GM12878 (cell line): ENCODE results near the gene DLG1. TPM values are rescaled to one million over a fixed set of nuclear protein-coding genes. Genes with fewer than 3 reads are reported as not detected.
"Not testable (repeated sequence)": the region's sequence is repeated elsewhere in the genome, so short reads cannot be mapped to it uniquely, and the experiment has no call there.

Experiments
- ATAC-seq: fragments of 200-7000 bp; cut with Tn5 transposase; 3 replicates; pipeline ENCODE4 v1.9.1; 2020; ENCODE audit warnings: mild to moderate bottlenecking, moderate library complexity
- BruUV-seq: library from RNA; stranded (reverse); fragments of 400-500 nt; replicated peaks from 2 replicates; lab custom pipeline; 2021; lab: Mats Ljungman, UMichigan
- CTCF ChIA-PET: fragments of 300-600 bp; sonication (Branson Sonifier 250); formaldehyde crosslinking; extraction: SDS; loops from one replicate; lab custom pipeline; 2021; ENCODE audit warnings: inconsistent platforms; lab: Yijun Ruan, JAX
- POLR2A ChIA-PET: fragments of 350-600 bp; formaldehyde crosslinking; extraction: SDS; loops from one replicate; lab custom pipeline; 2021; ENCODE audit warnings: inconsistent platforms; lab: Charles Lee
- RAD21 ChIA-PET: fragments of 300-600 bp; sonication (Branson Sonifier 250); formaldehyde crosslinking; loops from one replicate; lab custom pipeline; 2023; ENCODE audit warnings: antibody characterized with exemption; ENCODE audit not compliant: unreplicated experiment; lab: Charles Lee
- SMC1A ChIA-PET: fragments of 300-600 bp; sonication (Branson Sonifier 250); formaldehyde crosslinking; loops from one replicate; lab custom pipeline; 2023; ENCODE audit not compliant: unreplicated experiment, uncharacterized antibody; lab: Charles Lee
- DNase-seq: peaks from one replicate; pipeline ENCODE4 v3.0.0-alpha.2; 2011; ENCODE audit warnings: low read depth, low spot score
- FAIRE-seq: peaks from 3 replicates; lab custom pipeline; 2011; peaks lifted over from hg19 to GRCh38; lab: Jason Lieb, UNC
- H2AFZ ChIP-seq: 2 replicates; pipeline ENCODE4 v1.6.0; 2011; ENCODE audit warnings: low read depth, low read length, control low read depth; ENCODE audit not compliant: control insufficient read depth
- H3K27ac ChIP-seq: 2 replicates; pipeline ENCODE4 v1.5.1; 2011; ENCODE audit warnings: control low read depth; ENCODE audit not compliant: control insufficient read depth, insufficient read depth
- H3K27me3 ChIP-seq, 2 experiments: replicated peaks in 1 of 2; 2 replicates each; pipeline versions ENCODE4 v1.6.0 to v1.6.1; 2011; ENCODE audit warnings: low read length in 1 of 2; ENCODE audit not compliant: control insufficient read depth in 2 of 2, insufficient read depth in 2 of 2
- H3K36me3 ChIP-seq, 2 experiments: 2 replicates each; pipeline ENCODE4 v1.5.1; 2011; ENCODE audit warnings: low read length in 1 of 2; ENCODE audit not compliant: control insufficient read depth in 2 of 2, insufficient read depth in 2 of 2
- H3K4me1 ChIP-seq: 2 replicates; pipeline ENCODE4 v1.6.1; 2011; ENCODE audit warnings: mild to moderate bottlenecking, low read length, moderate library complexity, mixed read lengths; ENCODE audit not compliant: control insufficient read depth, insufficient read depth
- H3K4me2 ChIP-seq: 2 replicates; pipeline ENCODE4 v1.6.0; 2011; ENCODE audit warnings: control low read depth; ENCODE audit not compliant: control insufficient read depth, insufficient read depth
- H3K4me3 ChIP-seq: fragments of 200-600 bp; sonication (generic); 2 replicates; pipeline ENCODE4 v1.5.1; 2016
- H3K79me2 ChIP-seq: 2 replicates; pipeline ENCODE4 v1.6.0; 2011; ENCODE audit warnings: low read length; ENCODE audit not compliant: control insufficient read depth, insufficient read depth
- H3K9ac ChIP-seq: 2 replicates; pipeline ENCODE4 v1.8.0; 2011; ENCODE audit warnings: low read length, control low read depth, mixed read lengths; ENCODE audit not compliant: control insufficient read depth, insufficient read depth
- H3K9me3 ChIP-seq: replicated peaks from 3 replicates; pipeline ENCODE4 v1.5.1; 2011; ENCODE audit warnings: mild to moderate bottlenecking, low read length; ENCODE audit not compliant: control insufficient read depth, insufficient read depth
- H4K20me1 ChIP-seq: 2 replicates; pipeline ENCODE4 v1.6.0; 2011; ENCODE audit not compliant: control insufficient read depth, insufficient read depth
- MEF2A ChIP-seq: IDR thresholded peaks from 2 replicates; pipeline ENCODE4 v1.6.1; 2011; ENCODE audit warnings: low read depth, mild to moderate bottlenecking, low read length, moderate library complexity; ENCODE audit not compliant: insufficient read depth
- PAX5 ChIP-seq: IDR thresholded peaks from 2 replicates; pipeline ENCODE4 v1.6.1; 2011; ENCODE audit warnings: low read depth, low read length, borderline replicate concordance
- RAD21 ChIP-seq: IDR thresholded peaks from 2 replicates; pipeline ENCODE4 v1.6.1; 2011; ENCODE audit warnings: mild to moderate bottlenecking, low read depth, low read length, moderate library complexity; ENCODE audit not compliant: insufficient read depth
- YY1 ChIP-seq: IDR thresholded peaks from 2 replicates; pipeline ENCODE4 v1.6.1; 2011; ENCODE audit warnings: low read depth, mild to moderate bottlenecking, low read length
- ZNF274 ChIP-seq: IDR thresholded peaks from one replicate; pipeline ENCODE4 v1.8.0; 2011; ENCODE audit not compliant: insufficient read length, insufficient read depth
- WGBS: methylation state at CpG from one replicate; pipeline ENCODE4 v1.1.6; 2016; ENCODE audit warnings: low lambda C conversion rate; ENCODE audit not compliant: insufficient replicate concordance, insufficient coverage; ENCODE audit errors: missing lambda C conversion rate; 5-methylcytosine and 5-hydroxymethylcytosine counted together
- in situ Hi-C: fragments of 300-500 bp; cut with MboI; formaldehyde crosslinking; loops from 9 replicates; pipeline ENCODE4 v1.14.3; 2018; ENCODE audit warnings: mixed read lengths
- intact Hi-C: fragments of 100-400 bp; cut with micrococcal nuclease; formaldehyde crosslinking; loops from one replicate; pipeline ENCODE4 v1.14.2; 2022; ENCODE audit not compliant: unreplicated experiment
- polyA plus RNA-seq, 11 experiments: library from polyadenylated mRNA; depleted of rRNA in 4 of 11; unstranded in 6 of 11; stranded (reverse) in 5 of 11; fragments of >200 nt; fragmentation: Nextera tagmentation in 4 of 11; fragmentation: Illumina TruSeq in 1 of 11; extraction: Ambion mirVana in 4 of 11; extraction: Trizol in 1 of 11; gene quantifications; 1 replicate in 1 of 11; 2 replicates in 10 of 11; pipeline versions ENCODE4 v1.2.1 to v1.2.3, GENCODE V29; 2011 to 2016; ENCODE audit warnings: inconsistent platforms in 2 of 11, missing spikeins in 2 of 11, low read depth in 1 of 11
- total RNA-seq, 4 experiments: library from RNA; depleted of rRNA in 3 of 4; stranded (reverse); fragments of >200 nt in 3 of 4; fragmentation: Illumina TruSeq in 1 of 4; extraction: Trizol in 1 of 4; gene quantifications; 2 replicates each; pipeline versions ENCODE4 v1.2.1 to v1.2.3, GENCODE V29; 2013 to 2021
- TF ChIP-seq, protein P1 (sequence below): fragments of 450-650 bp; IDR thresholded peaks from 2 replicates; pipeline ENCODE4 v1.6.1; 2017; ENCODE audit warnings: mild to moderate bottlenecking, low read depth, inconsistent platforms; ENCODE audit not compliant: poor library complexity, severe bottlenecking
- TF ChIP-seq, protein P2 (sequence below), 3 experiments: IDR thresholded peaks in 2 of 3; conservative IDR thresholded peaks in 1 of 3; 2 replicates each; pipeline ENCODE4 v1.5.1; 2011; ENCODE audit warnings: low read depth in 3 of 3, low read length in 3 of 3, mild to moderate bottlenecking in 3 of 3, control low read depth in 2 of 3, moderate library complexity in 2 of 3, inconsistent platforms in 1 of 3, mixed read lengths in 1 of 3; ENCODE audit not compliant: control insufficient read depth in 2 of 3, insufficient read depth in 1 of 3; ENCODE audit errors: extremely low read depth in 1 of 3

The DLG1 gene
- total and polyA plus RNA-seq, 10 of the 15 experiments (the other 5 are each of a cell fraction or from before 2014, with no cell fraction given) = 9.2 to 63.1 (median 40.1) TPM

DNA sequence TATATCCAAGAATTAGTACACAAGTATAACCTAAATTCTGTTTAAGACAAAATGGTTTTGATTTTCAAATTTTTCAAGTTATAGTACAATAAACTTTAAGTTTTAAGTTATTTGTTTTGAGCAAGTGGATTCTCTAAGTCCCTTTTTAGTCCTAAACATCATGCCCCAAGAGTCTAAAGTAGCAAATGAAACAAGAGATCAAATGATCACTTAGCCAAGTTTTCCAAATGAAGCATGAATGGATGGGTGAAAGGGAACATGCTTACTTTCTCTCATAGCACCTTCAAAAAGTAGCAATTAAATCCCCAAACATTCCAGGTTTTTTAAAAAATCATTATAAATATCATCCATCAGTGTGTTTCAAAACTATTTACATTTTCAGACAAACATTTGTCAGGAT lies 19.5 kb downstream of the DLG1 start (continued):
- TF ChIP-seq MEF2A = no peak
- no peak for TF ChIP-seq ZNF274
- no peak for TF ChIP-seq PAX5
- no peak for TF ChIP-seq YY1
- TF ChIP-seq, protein P1, sequence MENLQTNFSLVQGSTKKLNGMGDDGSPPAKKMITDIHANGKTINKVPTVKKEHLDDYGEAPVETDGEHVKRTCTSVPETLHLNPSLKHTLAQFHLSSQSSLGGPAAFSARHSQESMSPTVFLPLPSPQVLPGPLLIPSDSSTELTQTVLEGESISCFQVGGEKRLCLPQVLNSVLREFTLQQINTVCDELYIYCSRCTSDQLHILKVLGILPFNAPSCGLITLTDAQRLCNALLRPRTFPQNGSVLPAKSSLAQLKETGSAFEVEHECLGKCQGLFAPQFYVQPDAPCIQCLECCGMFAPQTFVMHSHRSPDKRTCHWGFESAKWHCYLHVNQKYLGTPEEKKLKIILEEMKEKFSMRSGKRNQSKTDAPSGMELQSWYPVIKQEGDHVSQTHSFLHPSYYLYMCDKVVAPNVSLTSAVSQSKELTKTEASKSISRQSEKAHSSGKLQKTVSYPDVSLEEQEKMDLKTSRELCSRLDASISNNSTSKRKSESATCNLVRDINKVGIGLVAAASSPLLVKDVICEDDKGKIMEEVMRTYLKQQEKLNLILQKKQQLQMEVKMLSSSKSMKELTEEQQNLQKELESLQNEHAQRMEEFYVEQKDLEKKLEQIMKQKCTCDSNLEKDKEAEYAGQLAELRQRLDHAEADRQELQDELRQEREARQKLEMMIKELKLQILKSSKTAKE = no peak
- no peak for TF ChIP-seq RAD21
- TF ChIP-seq, all 136 proteins: peak for 0

DNA sequence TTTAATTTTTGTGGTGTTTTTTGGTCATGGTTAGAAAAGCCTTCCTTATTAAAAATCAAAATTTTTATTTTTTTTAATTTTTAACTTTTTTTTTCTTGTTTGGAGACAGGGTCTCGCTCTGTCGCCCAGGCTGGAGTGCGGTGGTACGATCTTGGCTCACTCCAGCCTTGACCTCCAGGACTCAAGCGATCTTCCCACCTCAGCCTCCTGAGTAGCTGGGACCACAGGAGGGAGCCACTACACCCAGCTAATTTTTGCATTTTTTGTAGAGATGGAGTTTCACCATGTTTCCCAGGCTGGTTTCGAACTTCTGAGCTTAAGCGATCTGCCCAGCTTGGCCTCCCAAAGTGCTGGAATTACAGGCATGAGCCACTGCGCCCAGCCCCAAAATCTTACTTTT lies 21.6 kb downstream of the DLG1 start:
- in situ Hi-C loops, H3K4me1 ChIP-seq, H2AFZ ChIP-seq, H3K4me2 ChIP-seq, ATAC-seq, H3K27ac ChIP-seq, H4K20me1 ChIP-seq, H3K9me3 ChIP-seq, BruUV-seq, DNase-seq, intact Hi-C loops, H3K27me3 ChIP-seq, H3K9ac ChIP-seq, H3K4me3 ChIP-seq, H3K36me3 ChIP-seq, POLR2A ChIA-PET, FAIRE-seq: not testable (repeated sequence)
- ChIA-PET RAD21 (interaction anchor here (0.9 kb wide), 1 partner anchor 225 kb away, joined by 3 read pairs; no protein-coding TSS in a partner anchor), SMC1A (interaction anchor here (0.9 to 1.0 kb wide), 3 partner anchors 19 to 225 kb away, joined by 3 read pairs; no protein-coding TSS in a partner anchor), CTCF (interaction anchor here (0.6 to 2.0 kb wide), 4 partner anchors 8 to 194 kb away, joined by 3 to 9 read pairs (median 4); no protein-coding TSS in a partner anchor)
- WGBS = 97% methylated on average over 8 of the region's 8 CpGs
- H3K79me2 ChIP-seq = peaks cover 26% of the 10 kb centered on the region
- TF ChIP-seq, protein P2, sequence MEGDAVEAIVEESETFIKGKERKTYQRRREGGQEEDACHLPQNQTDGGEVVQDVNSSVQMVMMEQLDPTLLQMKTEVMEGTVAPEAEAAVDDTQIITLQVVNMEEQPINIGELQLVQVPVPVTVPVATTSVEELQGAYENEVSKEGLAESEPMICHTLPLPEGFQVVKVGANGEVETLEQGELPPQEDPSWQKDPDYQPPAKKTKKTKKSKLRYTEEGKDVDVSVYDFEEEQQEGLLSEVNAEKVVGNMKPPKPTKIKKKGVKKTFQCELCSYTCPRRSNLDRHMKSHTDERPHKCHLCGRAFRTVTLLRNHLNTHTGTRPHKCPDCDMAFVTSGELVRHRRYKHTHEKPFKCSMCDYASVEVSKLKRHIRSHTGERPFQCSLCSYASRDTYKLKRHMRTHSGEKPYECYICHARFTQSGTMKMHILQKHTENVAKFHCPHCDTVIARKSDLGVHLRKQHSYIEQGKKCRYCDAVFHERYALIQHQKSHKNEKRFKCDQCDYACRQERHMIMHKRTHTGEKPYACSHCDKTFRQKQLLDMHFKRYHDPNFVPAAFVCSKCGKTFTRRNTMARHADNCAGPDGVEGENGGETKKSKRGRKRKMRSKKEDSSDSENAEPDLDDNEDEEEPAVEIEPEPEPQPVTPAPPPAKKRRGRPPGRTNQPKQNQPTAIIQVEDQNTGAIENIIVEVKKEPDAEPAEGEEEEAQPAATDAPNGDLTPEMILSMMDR (IDR thresholded peaks at IDR 0.05 in 2 of 3, conservative IDR thresholded peaks at IDR 0.05 in 1 of 3; ENCODE audit: control insufficient read depth in 2 of 3, extremely low read depth in 1 of 3, insufficient read depth in 1 of 3, low read depth in 3 of 3, low read length in 3 of 3) = peak in 1 of 3 experiments; percentile 14; a peak in 1 of 6 replicates
